ENCODE results near the gene NABP2. TPM values are rescaled to one million over a fixed set of nuclear protein-coding genes. Genes with fewer than 3 reads are reported as not detected.

Gene NABP2
- total RNA-seq, 1 donor from 2014 or later = 20.1 TPM

Other genes with a start within 250 kb of the NABP2 start
- 8.3 TPM for gene SUOX, start 227.1 kb upstream of the NABP2 start, total RNA-seq
- 5.5 TPM for gene IKZF4, start 203.3 kb upstream of the NABP2 start, total RNA-seq
- 61.3 TPM for gene RPS26, start 182.4 kb upstream of the NABP2 start, total RNA-seq
- 2.2 TPM for gene ERBB3, start 144.2 kb upstream of the NABP2 start, total RNA-seq
- 64.9 TPM for gene PA2G4, start 119.8 kb upstream of the NABP2 start, total RNA-seq
- 1,070 TPM for gene RPL41, start 107.7 kb upstream of the NABP2 start, total RNA-seq
- gene ZC3H10, start 106.1 kb upstream of the NABP2 start, total RNA-seq = 10.6 TPM
- gene ESYT1, start 96.1 kb upstream of the NABP2 start, total RNA-seq = 21.8 TPM
- 77.0 TPM for gene MYL6B, start 71.8 kb upstream of the NABP2 start, total RNA-seq
- 417 TPM for gene MYL6, start 66.0 kb upstream of the NABP2 start, total RNA-seq
- gene SMARCC2, start 34.9 kb upstream of the NABP2 start, total RNA-seq = 80.6 TPM
- gene RNF41, start 2.4 kb upstream of the NABP2 start, total RNA-seq = 78.1 TPM
- not detected for gene SLC39A5, start 5.7 kb downstream of the NABP2 start, total RNA-seq
- gene ANKRD52, start 34.0 kb downstream of the NABP2 start, total RNA-seq = 9.2 TPM
- 12.9 TPM for gene COQ10A, start 42.6 kb downstream of the NABP2 start, total RNA-seq
- 90.9 TPM for gene CS, start 76.0 kb downstream of the NABP2 start, total RNA-seq
- 40.4 TPM for gene CNPY2, start 91.6 kb downstream of the NABP2 start, total RNA-seq
- 29.9 TPM for gene PAN2, start 109.7 kb downstream of the NABP2 start, total RNA-seq
- not detected for gene IL23A, start 114.5 kb downstream of the NABP2 start, total RNA-seq
- 84.4 TPM for gene STAT2, start 135.8 kb downstream of the NABP2 start, total RNA-seq
- gene APOF, start 138.5 kb downstream of the NABP2 start, total RNA-seq = not detected
- gene TIMELESS, start 225.1 kb downstream of the NABP2 start, total RNA-seq = 10.9 TPM
- 0.62 TPM for gene MIP, start 230.3 kb downstream of the NABP2 start, total RNA-seq
- 1.6 TPM for gene SPRYD4, start 244.2 kb downstream of the NABP2 start, total RNA-seq

All from occipital lobe (tissue), 1 donor.